Measurements from ENCODE around the gene NTRK3.

Gene NTRK3

DNA sequence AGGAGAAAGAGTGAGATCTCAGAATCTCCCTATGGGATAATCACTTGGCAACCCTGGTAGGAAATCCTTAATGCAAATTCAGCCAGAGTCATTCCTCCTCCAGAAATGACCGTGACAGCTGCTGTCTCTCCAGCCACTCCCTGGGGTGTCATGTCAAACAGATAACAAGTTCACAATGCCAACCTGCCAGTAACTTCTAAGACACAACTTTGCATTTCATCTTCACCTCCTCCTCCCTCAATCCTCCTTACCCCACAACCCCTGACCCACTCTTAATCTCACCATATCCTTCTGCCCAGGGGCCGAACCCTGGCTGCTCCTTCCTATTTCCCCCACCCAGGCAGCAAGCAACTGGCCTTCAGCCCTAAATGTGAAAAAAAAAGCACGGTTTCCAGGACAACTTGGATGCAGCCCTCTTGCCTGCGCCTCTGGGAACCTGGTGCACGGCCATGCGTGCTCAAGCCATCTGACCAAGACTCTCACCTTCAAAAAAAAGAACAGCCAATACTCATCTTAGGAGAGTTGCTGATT, 166.0 kb downstream of the NTRK3 start:
- Histone ChIP-seq H3K4me1 (ENCODE audit: control insufficient read depth, insufficient read depth, low read length) (no peaks in the 10 kb centered on the region), H3K36me3 (ENCODE audit: control insufficient read depth, insufficient read depth, low read length) (no peaks in the 10 kb centered on the region), H3K9me3 (ENCODE audit: control insufficient read depth, insufficient read depth, low read length) (peaks cover 4% of the 10 kb centered on the region; the same call in 1 of the 2 replicates), H3K27me3 (ENCODE audit: control insufficient read depth, insufficient read depth, low read length) (no peaks in the 10 kb centered on the region), H3K4me3 (ENCODE audit: low read depth, low read length) (no peak overlapping the region), H3K27ac (ENCODE audit: low read depth, low read length) (no peak overlapping the region), H3K9ac (ENCODE audit: low read depth, low read length) (no peak overlapping the region)

DNA sequence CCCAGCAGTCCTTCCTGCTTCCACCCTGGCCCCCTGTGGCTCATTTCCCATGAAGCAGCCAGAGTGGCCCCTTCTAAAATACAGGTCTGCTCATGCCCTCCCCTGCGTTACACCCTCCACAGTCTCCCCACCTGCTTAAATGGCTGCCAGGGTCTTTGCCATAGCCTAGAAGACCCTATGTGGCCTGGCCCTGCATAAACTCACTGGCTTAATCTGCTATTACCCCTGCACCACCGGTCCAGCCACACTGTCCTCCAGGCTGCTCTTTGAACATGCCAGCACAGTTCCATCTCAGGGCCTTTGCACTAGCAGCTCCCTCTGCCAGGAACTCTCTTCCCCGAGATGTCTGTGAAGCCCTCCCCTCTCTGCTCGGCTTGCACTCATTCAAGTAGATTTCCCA, 166.8 kb downstream of the NTRK3 start:
- Histone ChIP-seq H3K9me3 (ENCODE audit: control insufficient read depth, insufficient read depth, low read length) (peaks cover 4% of the 10 kb centered on the region; the same call in 1 of the 2 replicates), H3K27ac (ENCODE audit: low read depth, low read length) (no peak overlapping the region), H3K9ac (ENCODE audit: low read depth, low read length) (no peak overlapping the region), H3K27me3 (ENCODE audit: control insufficient read depth, insufficient read depth, low read length) (no peaks in the 10 kb centered on the region), H3K36me3 (ENCODE audit: control insufficient read depth, insufficient read depth, low read length) (no peaks in the 10 kb centered on the region), H3K4me3 (ENCODE audit: low read depth, low read length) (no peak overlapping the region), H3K4me1 (ENCODE audit: control insufficient read depth, insufficient read depth, low read length) (no peaks in the 10 kb centered on the region)

DNA sequence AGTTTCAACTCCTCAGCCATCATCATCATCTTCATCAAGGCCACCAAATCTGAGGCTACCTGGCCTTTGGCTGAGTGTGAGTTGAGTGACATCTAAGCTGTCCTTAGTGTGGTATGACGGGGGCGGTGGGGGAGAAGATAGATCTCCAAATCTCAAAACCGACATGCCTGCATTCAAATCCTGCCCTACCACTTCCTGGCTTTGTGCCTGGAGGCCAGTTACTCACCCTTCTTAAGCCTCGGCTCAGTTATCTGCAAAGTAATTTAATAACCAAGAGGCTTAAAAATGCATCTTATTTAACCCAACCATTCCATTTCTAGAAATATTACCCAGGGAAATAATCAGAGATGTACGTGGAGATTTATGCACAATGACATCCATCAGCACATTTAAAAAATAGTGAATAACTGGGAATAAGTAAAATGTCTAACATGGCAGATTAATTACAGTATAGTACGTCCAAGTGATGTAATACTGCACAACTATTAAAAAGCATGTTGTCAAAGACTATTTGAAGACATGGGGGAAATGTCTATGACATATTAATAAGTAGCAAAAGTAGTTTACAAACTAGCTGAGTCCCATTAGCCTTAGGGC, 167.4 kb downstream of the NTRK3 start:
- no peaks in the 10 kb centered on the region for H3K36me3 ChIP-seq (ENCODE audit: control insufficient read depth, insufficient read depth, low read length)
- H3K4me3 ChIP-seq (ENCODE audit: low read depth, low read length) = no peak overlapping the region
- peaks cover 4% of the 10 kb centered on the region; the same call in 1 of the 2 replicates for H3K9me3 ChIP-seq (ENCODE audit: control insufficient read depth, insufficient read depth, low read length)
- H3K27ac ChIP-seq (ENCODE audit: low read depth, low read length) = no peak overlapping the region
- no peaks in the 10 kb centered on the region for H3K27me3 ChIP-seq (ENCODE audit: control insufficient read depth, insufficient read depth, low read length)
- H3K9ac ChIP-seq (ENCODE audit: low read depth, low read length) = no peak overlapping the region
- H3K4me1 ChIP-seq (ENCODE audit: control insufficient read depth, insufficient read depth, low read length) = no peaks in the 10 kb centered on the region

DNA sequence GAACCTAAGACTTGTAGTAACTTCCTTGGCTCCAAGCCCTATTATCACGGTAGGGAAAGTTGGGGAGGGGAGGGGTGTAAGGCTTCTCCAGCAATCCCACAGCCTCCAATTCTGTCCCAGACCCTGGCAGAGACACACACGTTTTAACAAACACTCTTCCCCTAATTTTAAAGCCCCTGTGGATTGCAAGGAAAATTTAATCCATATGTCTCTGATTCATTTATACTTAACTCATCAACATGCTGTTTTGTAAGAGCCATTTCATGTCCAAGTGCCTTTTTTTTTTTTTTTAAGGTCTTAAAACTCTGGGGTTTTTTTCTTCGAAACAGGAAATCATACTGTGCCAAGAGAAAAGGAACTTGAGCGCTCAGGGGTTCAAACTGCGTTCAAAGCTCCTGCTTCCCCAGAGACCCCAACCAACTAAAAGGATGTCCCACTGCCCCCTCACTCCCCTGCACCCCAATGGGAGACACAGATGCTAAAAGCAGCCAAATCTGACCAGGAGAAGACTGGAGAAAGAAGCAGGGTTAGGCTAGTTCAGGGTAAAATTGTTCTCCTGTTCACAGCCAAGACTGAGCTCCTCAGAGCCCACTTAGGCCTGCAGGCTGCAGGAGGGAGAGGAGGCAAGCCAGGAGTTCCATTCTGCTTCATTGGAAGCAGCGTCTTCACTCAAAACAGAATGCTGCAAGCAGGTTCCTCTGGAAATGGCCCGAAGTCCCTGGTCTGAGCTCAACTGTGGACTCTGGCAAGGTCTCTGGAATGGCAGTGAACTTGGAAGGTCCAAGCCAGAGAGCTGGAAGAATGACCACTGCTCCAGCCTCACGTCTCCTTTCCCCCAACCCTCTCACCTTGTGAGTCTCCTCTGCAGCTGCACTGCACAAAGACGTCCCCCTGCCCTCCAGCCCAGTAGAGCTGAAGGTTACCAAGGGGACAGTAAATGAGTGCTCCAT, 172.5 kb downstream of the NTRK3 start:
- no peaks in the 10 kb centered on the region for H3K36me3 ChIP-seq (ENCODE audit: control insufficient read depth, insufficient read depth, low read length)
- no peak overlapping the region for H3K9ac ChIP-seq (ENCODE audit: low read depth, low read length)
- no peak overlapping the region for H3K27ac ChIP-seq (ENCODE audit: low read depth, low read length)
- H3K4me1 ChIP-seq (ENCODE audit: control insufficient read depth, insufficient read depth, low read length) = no peaks in the 10 kb centered on the region
- no peaks in the 10 kb centered on the region for H3K9me3 ChIP-seq (ENCODE audit: control insufficient read depth, insufficient read depth, low read length)
- no peak overlapping the region for H3K4me3 ChIP-seq (ENCODE audit: low read depth, low read length)
- H3K27me3 ChIP-seq (ENCODE audit: control insufficient read depth, insufficient read depth, low read length) = no peaks in the 10 kb centered on the region

DNA sequence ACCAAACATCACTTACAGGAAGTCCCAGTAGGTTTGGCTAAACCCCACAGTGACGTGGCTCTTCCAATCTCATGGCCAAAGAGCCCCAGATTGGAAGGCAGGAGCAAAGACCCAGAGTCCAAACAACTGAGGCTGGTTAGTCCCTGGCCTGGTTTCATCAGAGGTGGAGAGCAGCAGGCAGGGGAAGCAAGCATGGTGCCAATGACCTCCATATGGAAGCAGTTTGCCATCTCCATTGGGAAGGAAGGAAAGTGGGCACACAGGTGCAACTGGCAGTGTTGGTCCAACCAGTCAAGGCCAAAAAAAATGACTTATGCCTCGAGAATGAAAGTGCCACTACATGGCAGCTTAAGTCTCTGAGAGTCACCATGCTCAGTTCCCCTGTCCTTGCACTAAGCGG, 175.9 kb downstream of the NTRK3 start:
- H3K27ac ChIP-seq (ENCODE audit: low read depth, low read length) = no peak overlapping the region
- no peaks in the 10 kb centered on the region for H3K27me3 ChIP-seq (ENCODE audit: control insufficient read depth, insufficient read depth, low read length)
- H3K36me3 ChIP-seq (ENCODE audit: control insufficient read depth, insufficient read depth, low read length) = no peaks in the 10 kb centered on the region
- H3K9ac ChIP-seq (ENCODE audit: low read depth, low read length) = no peak overlapping the region
- H3K9me3 ChIP-seq (ENCODE audit: control insufficient read depth, insufficient read depth, low read length) = no peaks in the 10 kb centered on the region
- no peak overlapping the region for H3K4me3 ChIP-seq (ENCODE audit: low read depth, low read length)
- H3K4me1 ChIP-seq (ENCODE audit: control insufficient read depth, insufficient read depth, low read length) = no peaks in the 10 kb centered on the region

DNA sequence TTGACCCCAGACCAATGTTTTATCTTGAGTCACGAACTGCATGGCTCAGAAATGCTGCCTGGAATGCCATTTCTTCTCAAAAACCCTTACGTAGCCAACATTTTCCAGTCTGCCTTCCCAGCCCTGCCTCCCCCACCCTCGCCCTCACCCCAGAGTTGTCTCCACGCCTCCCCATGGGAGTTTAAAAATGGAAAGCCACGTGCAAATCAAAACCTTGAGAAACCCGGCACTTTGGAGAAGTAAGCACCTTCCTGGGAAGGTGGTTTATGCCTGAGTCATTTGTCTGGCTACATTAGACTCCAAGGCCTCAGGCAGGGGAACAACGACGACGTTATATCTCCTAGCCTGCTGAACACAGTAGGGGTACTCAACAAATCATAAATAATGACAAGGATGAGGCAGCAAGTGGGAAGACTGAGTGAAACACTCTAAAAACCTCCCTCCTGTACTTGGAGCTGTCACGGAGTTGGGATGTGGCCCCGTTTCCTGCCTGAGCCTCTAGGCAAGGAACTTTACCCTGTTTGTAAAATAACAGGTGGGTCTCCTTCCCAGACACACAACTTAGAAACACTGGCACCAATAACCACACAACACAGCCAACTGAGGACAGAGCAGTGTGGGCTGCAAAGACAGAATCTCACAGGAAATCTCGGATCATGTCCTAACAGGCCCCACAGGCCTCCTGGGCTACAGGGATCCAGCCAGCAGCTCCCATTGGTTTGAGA, 179.1 kb downstream of the NTRK3 start:
- Histone ChIP-seq H3K9ac (ENCODE audit: low read depth, low read length) (no peak overlapping the region), H3K4me1 (ENCODE audit: control insufficient read depth, insufficient read depth, low read length) (peaks cover 16% of the 10 kb centered on the region), H3K27ac (ENCODE audit: low read depth, low read length) (no peak overlapping the region), H3K4me3 (ENCODE audit: low read depth, low read length) (no peak overlapping the region), H3K9me3 (ENCODE audit: control insufficient read depth, insufficient read depth, low read length) (no peaks in the 10 kb centered on the region), H3K27me3 (ENCODE audit: control insufficient read depth, insufficient read depth, low read length) (no peaks in the 10 kb centered on the region), H3K36me3 (ENCODE audit: control insufficient read depth, insufficient read depth, low read length) (no peaks in the 10 kb centered on the region)

DNA sequence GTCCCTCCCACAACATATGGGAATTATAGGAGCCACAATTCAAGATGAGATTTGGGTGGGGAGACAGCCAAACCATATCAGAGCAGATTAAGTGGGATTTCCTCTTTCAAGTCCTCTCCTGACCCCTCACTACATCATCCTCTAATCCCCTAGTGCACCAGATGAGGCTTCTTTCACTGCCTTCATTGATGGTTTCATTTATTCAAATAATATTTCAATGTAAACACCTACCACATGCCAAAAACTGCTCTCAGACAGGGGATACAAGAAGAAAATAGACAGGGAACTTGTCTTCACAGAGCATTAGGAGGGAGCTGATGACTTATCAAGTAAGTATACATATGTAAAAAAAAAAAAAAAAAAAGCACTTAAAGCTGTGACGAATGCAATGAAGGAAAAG, 180.2 kb downstream of the NTRK3 start:
- Histone ChIP-seq H3K9ac (ENCODE audit: low read depth, low read length) (no peak overlapping the region), H3K27ac (ENCODE audit: low read depth, low read length) (no peak overlapping the region), H3K4me1 (ENCODE audit: control insufficient read depth, insufficient read depth, low read length) (peaks cover 19% of the 10 kb centered on the region), H3K9me3 (ENCODE audit: control insufficient read depth, insufficient read depth, low read length) (no peaks in the 10 kb centered on the region), H3K27me3 (ENCODE audit: control insufficient read depth, insufficient read depth, low read length) (no peaks in the 10 kb centered on the region), H3K4me3 (ENCODE audit: low read depth, low read length) (no peak overlapping the region), H3K36me3 (ENCODE audit: control insufficient read depth, insufficient read depth, low read length) (no peaks in the 10 kb centered on the region)

DNA sequence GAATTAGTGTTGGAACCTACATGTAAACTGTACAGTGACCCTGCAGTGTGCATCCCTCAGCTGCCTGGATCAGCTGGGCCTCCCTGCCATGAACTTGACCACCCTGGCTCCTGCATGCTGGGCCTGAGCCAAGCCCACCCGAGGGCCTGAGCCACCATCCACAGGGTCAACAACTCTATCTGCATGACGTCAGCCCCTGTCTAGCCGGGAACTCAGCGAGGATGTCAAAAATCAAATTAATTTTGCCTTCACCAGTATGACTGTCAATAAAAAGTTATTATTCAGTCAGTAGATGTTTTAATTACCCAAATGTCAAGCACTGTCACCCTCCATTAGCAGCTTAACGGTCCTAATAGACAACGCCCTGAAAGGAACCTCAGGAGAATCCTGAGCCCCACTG, 181.4 kb downstream of the NTRK3 start:
- Histone ChIP-seq H3K4me1 (ENCODE audit: control insufficient read depth, insufficient read depth, low read length) (peaks cover 19% of the 10 kb centered on the region), H3K36me3 (ENCODE audit: control insufficient read depth, insufficient read depth, low read length) (no peaks in the 10 kb centered on the region), H3K4me3 (ENCODE audit: low read depth, low read length) (no peak overlapping the region), H3K27me3 (ENCODE audit: control insufficient read depth, insufficient read depth, low read length) (no peaks in the 10 kb centered on the region), H3K9ac (ENCODE audit: low read depth, low read length) (no peak overlapping the region), H3K9me3 (ENCODE audit: control insufficient read depth, insufficient read depth, low read length) (no peaks in the 10 kb centered on the region), H3K27ac (ENCODE audit: low read depth, low read length) (no peak overlapping the region)

DNA sequence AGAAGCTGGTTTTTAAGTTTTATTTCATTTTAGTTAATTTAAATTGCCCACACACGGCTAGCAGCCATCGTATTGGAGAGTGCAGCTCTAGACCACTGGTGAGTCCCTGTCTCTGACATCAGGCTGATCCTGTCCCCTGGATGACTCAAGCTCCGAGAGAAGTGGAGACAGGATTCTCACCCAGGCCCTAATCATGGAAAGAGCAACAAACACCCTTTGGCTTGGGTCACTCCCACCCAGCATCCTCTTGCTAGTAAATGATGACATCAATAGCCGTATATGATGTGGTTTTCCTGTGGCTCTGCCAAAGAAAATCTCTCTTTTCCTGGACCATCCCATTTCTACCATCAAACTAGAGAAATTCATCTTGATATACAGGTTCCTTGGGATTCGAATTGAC, 182.2 kb downstream of the NTRK3 start:
- Histone ChIP-seq H3K27me3 (ENCODE audit: control insufficient read depth, insufficient read depth, low read length) (no peaks in the 10 kb centered on the region), H3K4me1 (ENCODE audit: control insufficient read depth, insufficient read depth, low read length) (peaks cover 19% of the 10 kb centered on the region), H3K9me3 (ENCODE audit: control insufficient read depth, insufficient read depth, low read length) (no peaks in the 10 kb centered on the region), H3K4me3 (ENCODE audit: low read depth, low read length) (no peak overlapping the region), H3K9ac (ENCODE audit: low read depth, low read length) (no peak overlapping the region), H3K36me3 (ENCODE audit: control insufficient read depth, insufficient read depth, low read length) (no peaks in the 10 kb centered on the region), H3K27ac (ENCODE audit: low read depth, low read length) (no peak overlapping the region)

DNA sequence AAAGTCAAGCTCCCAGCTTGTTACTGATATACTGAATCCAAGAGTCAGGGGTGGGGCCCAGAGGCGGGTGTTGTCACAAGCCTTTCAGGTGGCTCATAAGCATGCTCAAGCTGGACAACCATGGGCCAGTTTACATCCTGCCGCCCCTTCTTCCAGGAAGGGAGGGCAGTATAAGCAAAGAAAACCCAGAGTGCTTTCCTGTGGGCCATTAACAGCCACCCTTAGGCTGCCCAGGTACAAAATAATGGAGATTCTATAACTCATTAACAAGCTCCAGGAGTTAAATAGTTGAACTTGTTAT, 183.2 kb downstream of the NTRK3 start:
- peaks cover 19% of the 10 kb centered on the region for H3K4me1 ChIP-seq (ENCODE audit: control insufficient read depth, insufficient read depth, low read length)
- no peaks in the 10 kb centered on the region for H3K36me3 ChIP-seq (ENCODE audit: control insufficient read depth, insufficient read depth, low read length)
- H3K4me3 ChIP-seq (ENCODE audit: low read depth, low read length) = no peak overlapping the region
- H3K9me3 ChIP-seq (ENCODE audit: control insufficient read depth, insufficient read depth, low read length) = no peaks in the 10 kb centered on the region
- H3K9ac ChIP-seq (ENCODE audit: low read depth, low read length) = no peak overlapping the region
- no peaks in the 10 kb centered on the region for H3K27me3 ChIP-seq (ENCODE audit: control insufficient read depth, insufficient read depth, low read length)
- H3K27ac ChIP-seq (ENCODE audit: low read depth, low read length) = peak overlapping the region; percentile 0

Measured in HUES48 (cell line).